ENCODE data around the gene PRM1.

- TF ChIP-seq CTCF (conservative IDR thresholded peaks at IDR 0.05) (no peak), EZH2 (IDR thresholded peaks at IDR 0.05; ENCODE audit: low read depth) (no peak)
These were observed 3.4 kb downstream of the PRM1 start for GRCh38 chr16:11277607-11278337.

Measured in PC-9 (cell line).